UCSD-AML1 (cell line): Measurements from ENCODE around the gene TGFB2.
"Not testable (repeated sequence)": the region's sequence is repeated elsewhere in the genome, so short reads cannot be mapped to it uniquely, and the experiment has no call there.

Source experiments
- DNase-seq: peaks from one replicate; lab custom pipeline; 2025; ENCODE audit not compliant: unreplicated experiment; lab: John Stamatoyannopoulos, UW

The TGFB2 gene

DNA sequence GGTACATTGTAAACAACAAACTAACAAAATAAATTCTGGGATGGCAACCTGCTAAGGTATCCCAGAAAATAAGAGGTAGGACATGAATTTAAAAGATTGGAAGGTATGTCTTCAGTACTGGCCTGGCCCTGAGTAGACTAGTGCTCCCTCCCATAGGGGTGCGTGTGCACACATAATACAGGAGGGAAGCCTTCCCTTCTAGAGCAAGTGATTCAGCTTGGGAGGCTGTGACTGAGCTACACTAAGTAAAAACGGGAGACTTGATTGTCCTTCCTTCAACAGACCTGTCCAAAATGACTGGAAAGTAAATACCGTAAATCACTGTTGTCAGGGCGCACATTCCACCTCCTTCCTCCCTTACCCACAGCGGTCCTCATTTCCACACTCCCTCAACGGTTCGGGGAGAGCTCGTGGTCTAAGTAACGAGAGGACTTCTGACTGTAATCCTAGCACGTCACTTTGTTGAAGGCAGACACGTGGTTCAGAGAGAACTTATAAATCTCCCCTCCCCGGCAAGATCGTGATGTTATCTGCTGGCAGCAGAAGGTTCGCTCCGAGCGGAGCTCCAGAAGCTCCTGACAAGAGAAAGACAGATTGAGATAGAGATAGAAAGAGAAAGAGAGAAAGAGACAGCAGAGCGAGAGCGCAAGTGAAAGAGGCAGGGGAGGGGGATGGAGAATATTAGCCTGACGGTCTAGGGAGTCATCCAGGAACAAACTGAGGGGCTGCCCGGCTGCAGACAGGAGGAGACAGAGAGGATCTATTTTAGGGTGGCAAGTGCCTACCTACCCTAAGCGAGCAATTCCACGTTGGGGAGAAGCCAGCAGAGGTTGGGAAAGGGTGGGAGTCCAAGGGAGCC is at the start of gene TGFB2:
Gene TGFB2 (plus strand): TSS at position 523 of the 859 bp plus-strand sequence. CDS start 1,366 bp downstream, outside the sequence.
- peak; percentile 24 for DNase-seq

DNA sequence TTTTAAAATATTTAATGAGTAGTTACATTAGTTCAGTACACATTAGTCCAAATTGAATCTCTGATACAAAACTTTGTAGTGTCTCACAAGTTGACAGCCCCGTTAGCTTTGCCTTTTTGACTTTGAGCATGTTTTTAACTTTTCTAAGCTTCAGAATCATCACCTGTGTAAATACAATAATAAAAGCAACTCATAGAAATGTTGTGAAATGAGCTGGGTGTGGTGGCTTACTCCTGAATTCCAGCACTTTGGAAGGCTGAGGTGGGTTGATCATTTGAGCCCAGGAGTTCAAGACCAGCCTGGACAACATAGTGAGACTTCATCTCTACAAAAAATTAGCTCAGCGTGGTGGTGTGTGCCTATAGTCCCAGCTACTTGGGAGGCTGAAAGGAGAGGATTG is 49.0 kb upstream of the TGFB2 start:
- no peak for DNase-seq

DNA sequence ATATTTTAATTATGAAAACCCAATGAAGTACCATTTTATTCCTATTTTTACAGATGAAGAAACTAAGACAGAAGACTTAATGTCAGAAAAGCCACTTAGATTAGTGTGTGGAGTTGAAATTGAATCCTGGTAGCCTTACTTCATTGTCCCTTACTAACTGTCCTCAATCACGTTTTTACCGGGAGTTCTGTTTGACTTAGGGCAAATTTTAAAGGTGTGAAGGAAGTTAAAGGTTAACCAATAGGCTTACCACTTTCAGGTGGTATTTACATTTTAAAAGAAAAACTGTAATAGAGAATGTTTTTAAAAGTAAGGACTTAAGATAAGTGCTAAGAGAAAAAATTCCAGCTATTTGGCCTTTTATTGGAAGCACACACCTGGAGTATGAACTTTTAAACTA is 47.7 kb upstream of the TGFB2 start:
- no peak for DNase-seq

DNA sequence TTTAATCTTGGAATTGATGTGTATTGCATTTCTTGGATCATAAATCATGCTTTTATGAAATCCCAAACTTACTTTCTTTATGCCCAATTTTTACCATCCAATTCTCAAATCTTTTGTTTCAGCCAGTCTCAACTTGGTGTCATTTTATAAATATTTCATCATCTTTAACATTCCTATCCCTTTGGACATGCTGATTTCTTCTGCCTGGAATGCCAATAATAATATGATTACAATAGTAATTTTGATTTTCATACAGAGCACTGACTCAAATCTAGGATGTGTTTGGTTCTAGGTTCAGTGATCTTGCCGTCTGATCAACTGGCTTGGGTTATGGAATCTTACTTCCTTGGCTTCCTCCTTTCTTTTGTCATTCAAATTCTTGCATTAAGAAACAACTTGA is 47.3 kb upstream of the TGFB2 start:
- DNase-seq, result no peak

DNA sequence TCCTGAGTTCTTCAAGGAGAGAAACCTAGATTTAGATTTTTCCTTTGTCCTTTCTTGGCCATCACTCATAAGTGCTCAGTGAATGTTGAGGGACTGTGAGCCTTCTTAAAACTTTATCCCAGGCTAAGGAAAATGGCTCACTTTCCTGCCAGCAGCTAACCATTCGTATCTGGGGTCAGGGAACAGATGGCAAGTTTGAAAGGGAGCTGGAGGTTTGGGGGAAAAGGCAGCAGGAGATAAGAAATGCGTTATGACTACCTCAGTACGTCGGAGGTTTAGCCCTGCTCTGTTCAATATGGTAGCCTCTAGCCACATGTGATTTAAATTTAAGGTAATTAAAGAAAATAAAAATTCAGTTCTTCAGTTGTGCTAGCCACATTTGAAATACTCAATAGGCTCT is 46.7 kb upstream of the TGFB2 start:
- DNase-seq, result no peak

DNA sequence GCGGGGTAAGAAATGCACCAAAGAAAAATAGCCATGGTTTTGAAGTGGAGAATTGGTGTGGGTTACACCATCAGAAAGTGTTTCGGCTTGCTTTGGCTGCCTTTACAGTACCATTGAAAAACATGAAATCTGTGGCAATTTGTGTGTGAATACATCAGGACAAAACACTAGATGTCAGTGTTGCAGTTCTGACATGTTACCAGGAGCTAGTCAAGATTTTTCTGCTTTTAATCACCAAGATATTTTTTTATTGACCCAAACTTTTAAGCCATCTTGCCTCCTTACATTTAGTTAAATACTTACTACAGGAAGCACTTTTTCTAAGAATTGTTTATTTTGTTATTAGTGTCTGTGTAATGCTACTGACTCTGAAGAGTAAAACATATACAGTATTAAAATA is 45.7 kb upstream of the TGFB2 start:
- DNase-seq, result no peak

DNA sequence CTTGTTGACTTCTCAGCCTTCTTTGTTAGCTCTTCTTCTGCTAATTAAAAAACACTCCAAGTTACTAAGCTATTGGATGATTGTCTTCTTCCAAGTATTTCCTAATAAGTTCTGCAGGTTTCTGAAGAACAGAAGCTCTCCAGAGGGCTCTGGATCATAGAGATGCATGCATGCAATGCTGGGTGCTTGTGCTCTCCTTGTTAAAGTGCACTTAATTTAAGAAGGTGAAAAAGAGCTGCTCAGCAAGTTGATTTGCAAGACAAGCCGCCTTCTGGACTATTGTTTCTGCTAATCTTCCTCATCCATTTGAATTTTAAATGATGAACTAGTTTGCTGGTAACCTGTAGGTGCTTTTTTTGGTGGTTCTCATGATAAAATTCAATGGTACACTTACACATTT is 43.9 kb upstream of the TGFB2 start:
- no peak for DNase-seq

DNA sequence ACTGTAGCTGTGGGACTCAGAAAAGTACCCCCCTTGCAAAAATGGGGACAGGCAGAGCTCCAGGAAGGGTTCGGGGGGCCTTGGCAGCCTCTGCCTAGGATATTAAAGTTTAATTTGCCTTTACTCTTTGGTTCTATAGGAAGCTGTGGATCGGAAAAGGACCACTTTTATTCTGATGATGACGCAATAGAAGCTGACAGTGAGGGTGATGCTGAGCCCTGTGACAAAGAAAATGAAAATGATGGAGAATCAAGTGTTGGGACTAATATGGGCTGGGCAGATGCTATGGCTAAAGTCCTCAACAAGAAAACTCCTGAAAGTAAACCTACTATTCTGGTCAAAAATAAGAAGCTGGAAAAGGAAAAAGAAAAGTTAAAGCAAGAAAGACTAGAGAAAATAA is 43.0 kb upstream of the TGFB2 start:
- DNase-seq, result no peak

DNA sequence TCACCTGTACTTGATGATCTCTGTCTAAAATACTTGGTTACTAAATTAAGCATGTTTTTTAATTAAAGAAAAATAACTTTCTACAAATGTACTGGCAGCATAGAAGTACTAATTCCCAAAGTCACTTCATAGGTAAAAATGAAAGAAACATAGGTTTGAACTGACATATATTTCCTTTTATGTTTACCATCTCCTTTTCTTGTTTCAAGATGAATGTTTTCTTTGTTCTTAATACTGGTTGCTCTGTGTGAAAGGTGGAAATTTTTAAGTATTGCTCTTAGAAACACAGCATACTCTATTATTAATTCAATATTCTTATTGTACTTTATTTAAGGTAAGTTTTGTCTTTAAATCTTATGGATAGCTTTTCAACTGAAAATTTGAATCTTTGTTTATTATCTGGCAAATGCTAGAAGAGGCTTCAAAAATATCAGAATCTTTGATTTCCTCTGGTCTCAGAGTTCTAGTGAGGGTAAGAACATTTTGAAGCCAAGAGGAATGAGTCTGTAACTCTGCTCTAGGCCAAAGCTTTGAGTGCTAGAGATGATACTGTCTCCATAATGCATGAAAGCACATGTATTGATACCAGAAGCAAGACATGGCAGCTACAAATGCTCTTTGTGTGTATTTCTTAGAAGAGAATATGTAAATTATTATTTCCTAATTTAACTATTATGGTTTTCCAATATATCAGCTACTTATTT is 41.8 kb upstream of the TGFB2 start:
- no peak for DNase-seq

DNA sequence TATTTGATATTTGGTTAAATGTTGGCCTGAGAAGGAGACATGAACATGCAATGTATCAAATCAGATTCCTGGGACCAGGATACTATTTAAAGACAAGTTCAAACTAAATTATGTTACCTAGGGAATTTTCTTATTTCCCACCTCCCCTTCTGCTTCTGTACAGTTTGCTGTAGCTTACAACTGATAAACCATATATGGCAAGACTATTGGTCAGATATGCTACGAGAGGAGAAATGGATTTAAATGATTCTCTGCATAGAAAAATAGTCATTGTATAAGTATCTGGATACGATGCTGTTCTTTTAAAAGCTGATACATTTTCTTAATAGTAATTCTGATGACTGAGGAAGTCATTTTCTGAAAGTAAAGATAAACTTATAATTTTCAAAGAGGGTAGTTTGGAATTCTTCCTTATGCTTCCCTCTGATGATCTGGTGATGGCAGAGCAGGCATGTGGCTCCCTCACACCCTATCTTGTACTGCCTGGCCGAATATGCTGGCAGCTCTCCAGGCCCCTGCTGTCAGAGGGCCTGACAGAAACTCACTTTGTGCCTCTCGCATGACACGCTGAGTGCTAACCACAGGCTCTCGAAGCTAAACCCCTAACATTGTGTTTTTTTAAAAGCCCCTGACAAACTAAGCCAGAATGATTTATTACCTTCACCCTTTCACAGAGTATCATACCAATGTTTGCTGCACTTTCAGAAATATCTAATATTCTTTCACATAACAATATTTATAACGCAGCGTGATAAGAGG is 40.7 kb upstream of the TGFB2 start:
- DNase-seq, result peak; percentile 10

DNA sequence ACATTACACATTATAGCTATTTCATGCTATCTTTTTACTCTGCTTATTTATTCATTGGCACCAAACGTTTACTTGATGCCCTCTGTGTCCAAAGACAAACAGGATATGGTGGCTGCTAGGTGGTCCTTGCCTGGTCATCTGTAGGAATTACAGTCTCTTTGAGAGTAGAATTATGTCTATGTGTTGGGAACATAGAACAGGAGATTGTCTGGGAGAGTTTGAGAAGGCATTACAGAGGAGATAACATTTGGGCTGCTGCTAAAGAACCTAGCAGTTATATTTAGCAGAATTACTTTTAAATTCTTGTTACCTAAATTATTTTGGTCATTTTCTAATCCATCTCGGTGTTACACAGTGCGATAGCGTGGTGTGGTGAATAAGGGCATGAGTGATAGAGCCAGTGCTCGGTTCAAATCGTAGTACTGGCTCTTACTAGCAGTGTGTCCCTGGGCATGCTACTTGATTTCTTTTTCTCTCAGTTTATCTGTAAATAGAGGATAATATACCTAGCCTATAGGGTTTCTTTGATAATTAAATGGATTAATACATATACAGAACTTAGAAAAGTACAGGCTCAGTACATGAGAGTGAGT is 39.6 kb upstream of the TGFB2 start:
- DNase-seq, result no peak

DNA sequence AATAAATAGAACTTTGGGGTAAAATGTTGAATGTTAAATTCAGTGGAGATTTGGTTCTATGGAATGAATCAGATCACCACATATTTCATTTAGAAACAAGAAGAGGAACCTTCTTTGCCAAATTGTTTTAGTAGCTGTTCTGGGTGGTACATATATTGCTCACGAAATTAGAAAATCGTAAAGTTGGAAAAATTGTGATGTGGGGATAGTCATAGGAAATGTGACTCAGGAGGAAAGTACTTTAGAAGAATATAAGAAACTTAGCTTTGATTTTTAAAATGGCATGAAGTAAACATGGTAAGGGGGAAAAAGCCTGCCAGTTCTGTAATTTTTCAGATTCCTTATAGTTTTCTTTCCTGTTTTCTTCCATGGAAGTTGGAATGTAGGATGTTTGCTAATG is 32.6 kb upstream of the TGFB2 start:
- DNase-seq, result no peak

DNA sequence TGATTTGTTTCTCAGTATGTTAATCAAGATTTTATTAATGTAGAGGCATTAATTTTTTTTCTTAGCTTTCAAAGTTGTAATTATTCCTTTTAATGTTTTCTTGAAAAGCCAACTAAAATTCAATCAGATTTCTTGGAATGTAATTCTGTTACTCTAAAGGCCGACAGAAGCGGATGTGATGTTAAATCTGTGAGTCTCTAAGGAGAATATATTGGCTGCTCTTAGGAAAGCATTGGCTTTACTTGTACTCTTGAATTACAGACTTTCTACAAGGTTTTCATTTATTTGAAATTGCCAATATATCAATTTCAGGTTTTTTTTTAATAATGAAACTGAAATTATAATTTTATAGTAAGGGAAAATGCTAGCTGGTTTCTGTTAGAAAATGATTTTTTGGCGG is 30.8 kb upstream of the TGFB2 start:
- no peak for DNase-seq

DNA sequence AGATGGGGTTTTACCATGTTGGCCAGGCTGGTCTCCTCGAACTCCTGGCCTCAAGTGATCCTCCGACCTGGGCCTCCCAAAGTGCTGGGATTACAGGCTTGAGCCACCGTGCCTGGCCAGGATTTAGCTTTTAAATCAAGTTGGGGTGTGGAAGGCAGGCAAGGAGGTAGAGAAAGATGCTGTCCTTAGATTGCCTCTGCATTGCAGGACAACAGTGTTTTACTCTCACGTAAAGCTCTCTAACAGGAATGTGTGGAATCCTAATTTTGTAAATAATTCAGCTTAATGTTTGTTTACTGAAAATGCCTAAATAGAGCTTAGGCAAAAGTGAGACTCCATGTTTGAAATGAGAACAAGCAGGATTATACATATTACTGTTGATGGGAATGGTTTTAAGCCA is 29.5 kb upstream of the TGFB2 start:
- no peak for DNase-seq

DNA sequence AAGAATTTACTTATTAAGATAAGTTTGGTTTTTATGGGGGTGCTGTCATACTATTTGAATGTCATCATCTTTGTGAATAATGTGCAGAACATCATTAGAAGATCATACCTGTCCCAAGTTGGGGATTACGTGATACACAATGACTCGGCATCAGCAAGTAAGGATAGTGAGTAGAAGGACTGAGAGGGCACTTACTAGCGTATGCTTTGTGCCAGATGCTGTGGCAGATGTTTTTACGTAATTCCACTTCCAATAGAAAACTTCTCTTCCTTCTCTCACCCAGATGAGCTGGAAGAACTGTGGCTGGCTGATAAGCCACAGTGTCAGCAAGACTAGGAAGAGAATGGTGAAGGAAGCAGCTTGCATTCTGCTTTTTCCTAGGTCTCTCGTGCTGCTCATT is 28.1 kb upstream of the TGFB2 start:
- no peak for DNase-seq

DNA sequence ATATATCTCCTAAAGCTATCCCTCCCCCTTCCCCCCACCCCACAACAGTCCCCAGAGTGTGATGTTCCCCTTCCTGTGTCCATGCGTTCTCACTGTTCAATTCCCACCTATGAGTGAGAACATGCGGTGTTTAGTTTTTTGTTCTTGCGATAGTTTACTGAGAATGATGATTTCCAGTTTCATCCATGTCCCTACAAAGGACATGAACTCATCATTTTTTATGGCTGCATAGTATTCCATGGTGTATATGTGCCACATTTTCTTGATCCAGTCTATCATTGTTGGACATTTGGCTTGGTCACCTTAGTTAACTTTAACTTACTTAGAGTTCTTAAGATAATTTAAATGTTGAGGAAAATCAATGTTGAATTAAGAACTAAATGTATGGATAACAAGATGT is 25.0 kb upstream of the TGFB2 start:
- DNase-seq, result not testable (repeated sequence)

DNA sequence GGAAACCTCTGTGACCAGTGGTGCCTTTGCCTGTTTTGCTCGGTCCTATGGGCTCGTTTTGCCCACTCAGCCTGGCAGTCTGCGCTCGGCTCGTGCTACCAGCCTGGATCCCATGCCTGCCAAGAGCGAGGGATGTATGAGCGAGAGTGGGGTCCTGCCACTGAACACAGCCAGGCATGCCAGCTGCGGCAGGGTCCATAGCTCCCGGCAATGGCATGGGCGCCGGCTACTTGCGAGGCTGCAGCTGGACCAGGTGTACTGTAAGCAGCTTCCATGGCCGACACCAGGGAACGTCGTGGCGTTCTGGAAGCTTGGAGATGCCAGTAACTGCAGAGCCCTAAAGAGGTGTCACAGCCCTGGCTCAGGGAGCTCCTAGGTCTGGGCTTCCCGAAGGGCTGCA is 22.4 kb upstream of the TGFB2 start:
- DNase-seq, result no peak

DNA sequence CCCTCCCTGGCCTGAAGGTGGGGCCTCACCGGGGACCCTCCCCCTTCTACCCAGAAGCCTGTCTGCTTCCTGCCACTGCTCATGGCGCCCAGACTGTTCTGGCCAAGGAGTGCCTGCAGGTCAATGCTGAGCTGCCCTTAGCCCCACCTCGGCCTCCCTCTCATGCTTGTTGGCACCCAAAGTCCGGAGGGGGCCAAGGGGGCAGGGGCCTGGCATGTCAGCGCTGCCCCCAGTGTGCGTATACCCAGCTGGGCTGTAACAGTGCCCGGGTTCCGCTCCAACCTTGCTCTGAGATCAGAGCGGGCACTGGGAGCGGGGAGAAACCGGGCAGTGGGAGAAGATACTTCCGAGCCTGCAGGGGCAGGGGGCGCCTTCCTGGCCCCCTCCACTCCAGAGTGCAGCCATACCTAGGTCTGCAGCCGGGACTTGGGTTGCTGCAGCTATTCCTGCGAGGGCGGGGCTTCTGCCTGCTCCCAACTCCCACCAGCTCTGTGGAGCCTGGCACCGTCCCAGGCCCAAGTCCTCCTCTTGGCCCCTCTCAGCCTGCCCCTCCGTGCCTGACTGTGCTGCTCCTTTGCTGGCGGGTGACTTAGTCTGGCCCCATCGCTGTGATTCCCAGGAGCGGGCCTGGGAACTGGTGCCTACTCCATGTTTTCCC is 21.4 kb upstream of the TGFB2 start:
- no peak for DNase-seq

DNA sequence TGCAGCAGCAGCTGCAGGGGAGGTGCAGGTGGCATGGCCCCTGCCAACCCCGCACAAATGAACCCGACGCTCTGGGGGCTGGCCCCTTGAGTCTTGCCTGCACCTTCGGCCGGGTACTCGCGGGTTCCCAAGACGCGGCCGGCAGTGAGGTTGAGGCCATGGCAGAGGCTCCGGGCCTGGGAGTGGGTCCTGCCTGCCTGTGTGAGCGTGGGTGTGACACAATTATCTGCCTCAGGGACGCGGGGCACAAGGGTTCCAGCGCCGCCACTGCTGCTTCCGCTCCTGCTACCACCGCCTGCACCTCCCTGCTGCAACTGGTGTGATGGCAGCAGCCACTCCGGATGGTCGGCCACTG is 20.9 kb upstream of the TGFB2 start:
- no peak for DNase-seq

DNA sequence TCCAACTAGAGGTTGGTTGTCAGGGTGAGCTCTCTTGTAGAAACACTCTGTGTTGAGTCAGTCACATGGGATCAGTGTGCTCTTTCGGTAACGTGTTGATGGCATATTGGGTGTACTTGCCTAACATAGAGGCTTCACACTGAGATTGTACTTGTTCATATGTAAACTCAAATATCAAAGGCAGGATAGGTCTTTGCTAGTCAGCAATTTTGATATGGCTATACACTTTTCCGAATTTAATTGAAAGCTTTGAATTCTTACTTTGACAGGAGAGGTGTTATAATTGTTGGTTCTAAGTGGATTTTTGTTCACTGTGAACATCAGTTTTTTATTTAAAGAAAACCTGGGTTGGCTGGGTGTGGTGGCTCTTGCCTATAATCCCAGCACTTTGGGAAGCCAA is 16.4 kb upstream of the TGFB2 start:
- DNase-seq, result no peak

DNA sequence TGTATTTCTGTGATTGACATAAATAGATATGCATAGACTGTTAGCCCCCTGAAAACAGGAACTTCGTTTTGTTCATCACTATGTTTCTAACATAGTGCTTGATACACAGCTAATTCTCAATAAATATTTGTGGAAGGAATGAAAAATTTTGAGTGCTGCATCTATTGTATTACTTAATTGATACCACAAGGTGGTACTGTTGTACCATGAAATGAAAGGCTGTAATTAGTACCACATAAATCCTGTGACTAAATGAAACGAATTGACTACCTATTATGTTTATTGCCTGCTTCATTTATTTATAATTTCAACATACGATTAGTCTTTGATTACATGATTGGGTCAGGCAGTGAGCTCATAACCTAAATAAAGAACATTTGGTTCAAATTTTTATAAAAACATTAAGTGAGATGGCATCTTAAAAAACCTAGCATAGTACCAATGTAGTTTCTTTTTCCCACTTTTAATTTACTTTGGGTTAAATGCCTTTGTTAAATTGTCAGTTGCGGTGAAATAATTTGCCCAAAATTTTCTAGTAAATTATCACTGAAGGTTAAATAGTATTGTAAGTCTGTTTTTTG is 15.0 kb upstream of the TGFB2 start:
- no peak for DNase-seq
